H1 (cell line): ENCODE results near the gene ABHD12B. TPM values are rescaled to one million over a fixed set of nuclear protein-coding genes. Genes with fewer than 3 reads are reported as not detected.

Experiments
- CTCF ChIA-PET: fragments of 300-600 bp; sonication (Branson Sonifier 250); formaldehyde crosslinking; loops from one replicate; lab custom pipeline; 2021; ENCODE audit not compliant: partially characterized antibody; lab: Charles Lee
- POLR2A ChIA-PET: fragments of 300-600 bp; sonication (Branson Sonifier 250); formaldehyde crosslinking; loops from one replicate; lab custom pipeline; 2021; ENCODE audit warnings: inconsistent platforms; ENCODE audit not compliant: partially characterized antibody; lab: Charles Lee
- DNase-seq, 2 experiments: peaks; one replicate each; pipeline versions ENCODE4 v3.0.0 to v3.0.0-alpha.2; 2010 to 2022; ENCODE audit warnings: low spot score in 2 of 2, low read depth in 1 of 2, mixed read lengths in 1 of 2
- FAIRE-seq: peaks from 2 replicates; lab custom pipeline; 2011; peaks lifted over from hg19 to GRCh38; lab: Jason Lieb, UNC
- H2AFZ ChIP-seq: 2 replicates; pipeline ENCODE4 v1.8.1; 2012; ENCODE audit warnings: low read length, inconsistent platforms
- H2AK5ac ChIP-seq: 2 replicates; pipeline ENCODE4 v1.6.1; 2013; ENCODE audit warnings: low read depth, low read length
- H2BK120ac ChIP-seq: replicated peaks from 2 replicates; pipeline ENCODE3; 2013; ENCODE audit warnings: low read depth, low read length, inconsistent platforms
- H2BK12ac ChIP-seq: 2 replicates; pipeline ENCODE4 v1.6.1; 2013; ENCODE audit warnings: low read depth, low read length
- H2BK15ac ChIP-seq: 2 replicates; pipeline ENCODE4 v1.6.1; 2013; ENCODE audit warnings: low read length
- H2BK20ac ChIP-seq: 2 replicates; pipeline ENCODE4 v1.6.1; 2013; ENCODE audit warnings: low read length
- H2BK5ac ChIP-seq: 2 replicates; pipeline ENCODE4 v1.6.1; 2013; ENCODE audit warnings: low read depth, low read length
- H3K14ac ChIP-seq: 2 replicates; pipeline ENCODE4 v1.6.1; 2013; ENCODE audit warnings: inconsistent platforms; ENCODE audit not compliant: insufficient read length
- H3K18ac ChIP-seq: 2 replicates; pipeline ENCODE4 v1.6.1; 2013; ENCODE audit warnings: low read length; ENCODE audit errors: extremely low read depth
- H3K23ac ChIP-seq: 2 replicates; pipeline ENCODE4 v1.6.1; 2013; ENCODE audit warnings: inconsistent platforms; ENCODE audit not compliant: insufficient read length
- H3K23me2 ChIP-seq: 2 replicates; pipeline ENCODE4 v1.6.1; 2013; ENCODE audit warnings: low read depth, low read length
- H3K27ac ChIP-seq: 2 replicates; pipeline ENCODE4 v1.6.1; 2011; ENCODE audit warnings: low read depth, low read length, inconsistent platforms
- H3K27me3 ChIP-seq, 4 experiments: replicated peaks in 1 of 4; 1 replicate in 1 of 4; 2 replicates in 3 of 4; pipeline versions ENCODE4 v1.6.1 to v1.8.1; 2011 to 2013; ENCODE audit warnings: low read length in 3 of 4, mild to moderate bottlenecking in 3 of 4, inconsistent platforms in 2 of 4, mixed read lengths in 2 of 4, moderate library complexity in 1 of 4; ENCODE audit not compliant: control insufficient read depth in 3 of 4, insufficient read depth in 3 of 4; ENCODE audit errors: extremely low read depth in 1 of 4
- H3K36me3 ChIP-seq, 4 experiments: 2 replicates each; pipeline versions ENCODE4 v1.6.1 to v1.8.1; 2011 to 2013; ENCODE audit warnings: mild to moderate bottlenecking in 4 of 4, low read length in 3 of 4, moderate library complexity in 2 of 4, control low read depth in 1 of 4, inconsistent platforms in 1 of 4; ENCODE audit not compliant: insufficient read depth in 4 of 4, control insufficient read depth in 2 of 4
- H3K4ac ChIP-seq: replicated peaks from 2 replicates; pipeline ENCODE3; 2013; ENCODE audit warnings: low read length, low read depth, mixed read lengths, inconsistent platforms; ENCODE audit not compliant: insufficient read length
- H3K4me1 ChIP-seq, 4 experiments: replicated peaks in 1 of 4; 1 replicate in 1 of 4; 2 replicates in 3 of 4; pipeline versions ENCODE4 v1.6.1 to v1.8.1; 2011 to 2013; ENCODE audit warnings: low read length in 3 of 4, inconsistent platforms in 2 of 4, mixed read lengths in 1 of 4; ENCODE audit not compliant: insufficient read depth in 4 of 4, control insufficient read depth in 3 of 4
- H3K4me2 ChIP-seq, 2 experiments: 2 replicates each; pipeline versions ENCODE4 v1.6.1 to v1.8.1; 2011 to 2013; ENCODE audit warnings: low read depth in 2 of 2, low read length in 2 of 2, control low read depth in 1 of 2, inconsistent platforms in 1 of 2, mild to moderate bottlenecking in 1 of 2; ENCODE audit not compliant: insufficient read depth in 1 of 2
- H3K4me3 ChIP-seq, 4 experiments: fragments of 200-600, 300-600 bp in 1 of 4; sonication (generic), shearing (Covaris generic), sonication (Bioruptor Twin) in 1 of 4; 2 replicates each; pipeline versions ENCODE4 v1.5.1 to v1.8.1; 2011 to 2016; ENCODE audit warnings: low read length in 4 of 4, low read depth in 3 of 4, control low read depth in 2 of 4, inconsistent platforms in 2 of 4, mild to moderate bottlenecking in 2 of 4, mixed read lengths in 1 of 4, moderate library complexity in 1 of 4; ENCODE audit not compliant: insufficient read depth in 2 of 4; ENCODE audit errors: extremely low read depth in 1 of 4
- H3K56ac ChIP-seq: replicated peaks from 2 replicates; pipeline ENCODE3; 2013; ENCODE audit warnings: low read depth, mild to moderate bottlenecking, mixed read lengths, low read length, inconsistent platforms; ENCODE audit not compliant: insufficient read length
- H3K79me1 ChIP-seq: 2 replicates; pipeline ENCODE4 v1.6.1; 2013; ENCODE audit warnings: low read depth, low read length, control low read depth
- H3K79me2 ChIP-seq, 2 experiments: 2 replicates each; pipeline versions ENCODE4 v1.6.1 to v1.8.1; 2012 to 2013; ENCODE audit warnings: low read length in 2 of 2, mild to moderate bottlenecking in 2 of 2, inconsistent platforms in 1 of 2; ENCODE audit not compliant: insufficient read depth in 2 of 2, control insufficient read depth in 1 of 2
- H3K9ac ChIP-seq, 4 experiments: replicated peaks in 1 of 4; 1 replicate in 1 of 4; 2 replicates in 3 of 4; pipeline versions ENCODE4 v1.6.1 to v1.8.1; 2011 to 2013; ENCODE audit warnings: low read depth in 3 of 4, low read length in 3 of 4, control low read depth in 2 of 4, mild to moderate bottlenecking in 2 of 4, moderate library complexity in 2 of 4, inconsistent platforms in 1 of 4; ENCODE audit errors: extremely low read depth in 1 of 4
- H3K9me3 ChIP-seq, 2 experiments: 2 replicates each; pipeline versions ENCODE4 v1.6.1 to v1.8.1; 2012 to 2013; ENCODE audit warnings: mild to moderate bottlenecking in 2 of 2, moderate library complexity in 2 of 2, control low read depth in 1 of 2, inconsistent platforms in 1 of 2, low read depth in 1 of 2, low read length in 1 of 2, mixed read lengths in 1 of 2; ENCODE audit not compliant: insufficient read depth in 2 of 2
- H4K20me1 ChIP-seq, 2 experiments: replicated peaks in 1 of 2; 2 replicates each; pipeline versions ENCODE3 to v1.8.1; 2011 to 2013; ENCODE audit warnings: inconsistent platforms in 2 of 2, low read length in 2 of 2, mild to moderate bottlenecking in 1 of 2; ENCODE audit not compliant: insufficient read depth in 2 of 2, control insufficient read depth in 1 of 2
- H4K5ac ChIP-seq: 2 replicates; pipeline ENCODE4 v1.6.1; 2013; ENCODE audit warnings: low read length, low read depth, mixed read lengths, inconsistent platforms; ENCODE audit not compliant: insufficient read length
- H4K8ac ChIP-seq: 2 replicates; pipeline ENCODE4 v1.8.0; 2013; ENCODE audit warnings: mild to moderate bottlenecking, moderate library complexity, low read length, inconsistent platforms; ENCODE audit not compliant: insufficient read depth; ENCODE audit errors: extremely low read depth
- H4K91ac ChIP-seq: replicated peaks from 2 replicates; pipeline ENCODE3; 2013; ENCODE audit warnings: low read length, mixed read lengths, inconsistent platforms; ENCODE audit not compliant: insufficient read length
- ASH2L ChIP-seq: fragments of 200-600, 300-600 bp; sonication (generic); IDR thresholded peaks from one replicate; pipeline ENCODE4 v1.7.1; 2017; ENCODE audit warnings: low read length
- CBX8 ChIP-seq: fragments of 300-800, 300-1000 bp; sonication (generic); IDR thresholded peaks from 2 replicates; pipeline ENCODE4 v1.7.1; 2016; ENCODE audit warnings: low read depth, low read length, borderline replicate concordance
- CTBP2 ChIP-seq: IDR thresholded peaks from 2 replicates; pipeline ENCODE4 v1.7.0; 2011; ENCODE audit warnings: borderline replicate concordance, mild to moderate bottlenecking, moderate library complexity, mixed read lengths, low read length; ENCODE audit not compliant: insufficient read depth, insufficient read length
- GTF2F1 ChIP-seq: IDR thresholded peaks from 2 replicates; pipeline ENCODE4 v1.6.1; 2012; ENCODE audit warnings: low read depth, low read length, improper control_type of control experiment, borderline replicate concordance
- JUN ChIP-seq: IDR thresholded peaks from 2 replicates; pipeline ENCODE4 v1.6.1; 2011; ENCODE audit warnings: low read depth, mild to moderate bottlenecking, improper control_type of control experiment, low read length
- KDM1A ChIP-seq: fragments of 200-600, 300-600 bp; sonication (generic); IDR thresholded peaks from 2 replicates; pipeline ENCODE4 v1.7.1; 2016; ENCODE audit warnings: mild to moderate bottlenecking, low read length, borderline replicate concordance
- KDM4A ChIP-seq: IDR thresholded peaks from one replicate; pipeline ENCODE4 v1.7.1; 2012; ENCODE audit warnings: low read depth, mild to moderate bottlenecking, moderate library complexity, low read length, inconsistent platforms; ENCODE audit not compliant: severe bottlenecking
- KDM5A ChIP-seq: fragments of 200-600 bp; IDR thresholded peaks from 2 replicates; pipeline ENCODE4 v1.7.1; 2012; ENCODE audit warnings: mild to moderate bottlenecking, low read length, inconsistent platforms, mixed read lengths
- PHF8 ChIP-seq: fragments of 200-600 bp; sonication (generic); conservative IDR thresholded peaks from 2 replicates; pipeline ENCODE4 v1.7.1; 2012; ENCODE audit warnings: low read depth, mild to moderate bottlenecking, inconsistent platforms, low read length, moderate library complexity
- SAP30 ChIP-seq: fragments of 300-600 bp; sonication (generic); IDR thresholded peaks from 2 replicates; pipeline ENCODE4 v1.7.1; 2012; ENCODE audit warnings: low read length, moderate library complexity, mild to moderate bottlenecking, inconsistent platforms; ENCODE audit not compliant: insufficient read depth, insufficient replicate concordance
- SP1 ChIP-seq: IDR thresholded peaks from 2 replicates; pipeline ENCODE4 v1.6.1; 2011; ENCODE audit warnings: low read depth, low read length
- SP2 ChIP-seq: IDR thresholded peaks from 2 replicates; pipeline ENCODE4 v1.6.1; 2012; ENCODE audit warnings: mild to moderate bottlenecking, low read length, inconsistent platforms
- WGBS, 2 experiments: shearing (Covaris generic) in 1 of 2; methylation state at CpG; one replicate each; pipeline versions ENCODE4 v1.1.6 to v1.1.7; 2013 to 2015; ENCODE audit warnings: low lambda C conversion rate in 2 of 2, mixed read lengths in 2 of 2, inconsistent platforms in 1 of 2, low coverage in 1 of 2, missing lambda C conversion rate in 1 of 2; ENCODE audit not compliant: insufficient replicate concordance in 2 of 2, insufficient coverage in 1 of 2, insufficient read length in 1 of 2; ENCODE audit errors: extremely low coverage in 1 of 2, missing lambda C conversion rate in 1 of 2; 5-methylcytosine and 5-hydroxymethylcytosine counted together
- polyA plus RNA-seq, 7 experiments: library from polyadenylated mRNA; depleted of rRNA in 3 of 7; stranded (reverse) in 5 of 7; unstranded in 2 of 7; fragments of >200 nt in 5 of 7; fragments of 200-250 nt in 2 of 7; gene quantifications; 1 replicate in 5 of 7; 2 replicates in 1 of 7; 4 replicates in 1 of 7; pipeline versions ENCODE4 v1.2.1 to v1.2.3, GENCODE V29; 2011 to 2013; ENCODE audit warnings: missing spikeins in 2 of 7, mixed read lengths in 2 of 7
- total RNA-seq: library from RNA; stranded (reverse); fragmentation: NEBNext Ultra II Directional; extraction: Animal tissue kit (Norgen Biotek cat#: 25700); gene quantifications from 2 replicates; pipeline ENCODE4 v1.2.1, GENCODE V29; 2021
- TF ChIP-seq, protein P1 (sequence below): IDR thresholded peaks from 2 replicates; pipeline ENCODE4 v1.6.1; 2012; ENCODE audit warnings: inconsistent platforms
- TF ChIP-seq, protein P2 (sequence below): IDR thresholded peaks from 2 replicates; pipeline ENCODE4 v1.6.1; 2012; ENCODE audit warnings: inconsistent platforms

The ABHD12B gene
- total and polyA plus RNA-seq, 2 of the 8 experiments (the other 6 are each of a cell fraction or from before 2014, with no cell fraction given), result 4.0 to 102 TPM

- WGBS, 2 experiments, result 90% methylated on average over 2 of the region's 2 CpGs; no CpG with 5 or more reads in 1 of the 2 experiments
- H4K8ac ChIP-seq, result no peak overlapping the region
- H4K5ac ChIP-seq, result no peak overlapping the region
- H3K79me2 ChIP-seq, result no peaks in the 10 kb centered on the region; a peak in 1 of 4 replicates
- POLR2A ChIA-PET, result no interaction called here
- CTCF ChIA-PET, result interaction anchor here (5.8 kb wide), 1 partner anchor 16 kb away, joined by 37 read pairs; no protein-coding TSS in a partner anchor
- H2BK12ac ChIP-seq, result no peak overlapping the region
- no peak overlapping the region for H4K91ac ChIP-seq
- H3K4me3 ChIP-seq, result no peak overlapping the region
- no peak overlapping the region for H2BK120ac ChIP-seq
- H3K4me2 ChIP-seq, result no peak overlapping the region
- H3K14ac ChIP-seq, result no peak overlapping the region
- H2AK5ac ChIP-seq, result no peak overlapping the region
- FAIRE-seq (no peak), DNase-seq (no peak)
- no peak overlapping the region for H3K9ac ChIP-seq
- H3K27ac ChIP-seq, result no peak overlapping the region
- no peak overlapping the region for H2AFZ ChIP-seq
- H2BK20ac ChIP-seq, result no peak overlapping the region
- H3K9me3 ChIP-seq, result no peaks in the 10 kb centered on the region
- no peaks in the 10 kb centered on the region for H3K23me2 ChIP-seq
- no peak overlapping the region for H3K23ac ChIP-seq
- no peaks in the 10 kb centered on the region for H3K27me3 ChIP-seq
- H3K56ac ChIP-seq, result no peak overlapping the region
- no peaks in the 10 kb centered on the region for H3K79me1 ChIP-seq
- H3K4me1 ChIP-seq, result no peaks in the 10 kb centered on the region
- no peaks in the 10 kb centered on the region for H4K20me1 ChIP-seq
- no peak overlapping the region for H3K18ac ChIP-seq
- H2BK5ac ChIP-seq, result no peak overlapping the region
- no peaks in the 10 kb centered on the region for H3K36me3 ChIP-seq
- no peak overlapping the region for H2BK15ac ChIP-seq
- no peak overlapping the region for H3K4ac ChIP-seq
- TF ChIP-seq KDM1A (no peak), CBX8 (no peak), SP1 (no peak), PHF8 (no peak), CTBP2 (no peak), KDM4A (no peak), SAP30 (no peak), SP2 (no peak), GTF2F1 (no peak), KDM5A (no peak), JUN (no peak), ASH2L (no peak)
- TF ChIP-seq, protein P1, sequence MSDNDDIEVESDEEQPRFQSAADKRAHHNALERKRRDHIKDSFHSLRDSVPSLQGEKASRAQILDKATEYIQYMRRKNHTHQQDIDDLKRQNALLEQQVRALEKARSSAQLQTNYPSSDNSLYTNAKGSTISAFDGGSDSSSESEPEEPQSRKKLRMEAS, result no peak
- TF ChIP-seq, protein P2, sequence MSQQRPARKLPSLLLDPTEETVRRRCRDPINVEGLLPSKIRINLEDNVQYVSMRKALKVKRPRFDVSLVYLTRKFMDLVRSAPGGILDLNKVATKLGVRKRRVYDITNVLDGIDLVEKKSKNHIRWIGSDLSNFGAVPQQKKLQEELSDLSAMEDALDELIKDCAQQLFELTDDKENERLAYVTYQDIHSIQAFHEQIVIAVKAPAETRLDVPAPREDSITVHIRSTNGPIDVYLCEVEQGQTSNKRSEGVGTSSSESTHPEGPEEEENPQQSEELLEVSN, result no peak
Observed at GRCh38 chr14:50844391-50844790, 27.5 kb upstream of the ABHD12B start.
